Head of caudate nucleus (tissue), 42 donors: ENCODE results near the gene XPO1.
"Not testable (repeated sequence)": the region's sequence is repeated elsewhere in the genome, so short reads cannot be mapped to it uniquely, and the experiment has no call there.

ENCODE experiments used
- DNase-seq, 42 donors: peaks; one replicate each; pipeline versions ENCODE4 v3.0.0 to v3.0.0-alpha.2; 2020 to 2021; ENCODE audit warnings: mixed read lengths in 7 of 42
- intact Hi-C: fragments of 100-400 bp; cut with DNase I; formaldehyde crosslinking; loops from one replicate; pipeline ENCODE4 v1.15.0; 2022

The XPO1 gene, protein sequence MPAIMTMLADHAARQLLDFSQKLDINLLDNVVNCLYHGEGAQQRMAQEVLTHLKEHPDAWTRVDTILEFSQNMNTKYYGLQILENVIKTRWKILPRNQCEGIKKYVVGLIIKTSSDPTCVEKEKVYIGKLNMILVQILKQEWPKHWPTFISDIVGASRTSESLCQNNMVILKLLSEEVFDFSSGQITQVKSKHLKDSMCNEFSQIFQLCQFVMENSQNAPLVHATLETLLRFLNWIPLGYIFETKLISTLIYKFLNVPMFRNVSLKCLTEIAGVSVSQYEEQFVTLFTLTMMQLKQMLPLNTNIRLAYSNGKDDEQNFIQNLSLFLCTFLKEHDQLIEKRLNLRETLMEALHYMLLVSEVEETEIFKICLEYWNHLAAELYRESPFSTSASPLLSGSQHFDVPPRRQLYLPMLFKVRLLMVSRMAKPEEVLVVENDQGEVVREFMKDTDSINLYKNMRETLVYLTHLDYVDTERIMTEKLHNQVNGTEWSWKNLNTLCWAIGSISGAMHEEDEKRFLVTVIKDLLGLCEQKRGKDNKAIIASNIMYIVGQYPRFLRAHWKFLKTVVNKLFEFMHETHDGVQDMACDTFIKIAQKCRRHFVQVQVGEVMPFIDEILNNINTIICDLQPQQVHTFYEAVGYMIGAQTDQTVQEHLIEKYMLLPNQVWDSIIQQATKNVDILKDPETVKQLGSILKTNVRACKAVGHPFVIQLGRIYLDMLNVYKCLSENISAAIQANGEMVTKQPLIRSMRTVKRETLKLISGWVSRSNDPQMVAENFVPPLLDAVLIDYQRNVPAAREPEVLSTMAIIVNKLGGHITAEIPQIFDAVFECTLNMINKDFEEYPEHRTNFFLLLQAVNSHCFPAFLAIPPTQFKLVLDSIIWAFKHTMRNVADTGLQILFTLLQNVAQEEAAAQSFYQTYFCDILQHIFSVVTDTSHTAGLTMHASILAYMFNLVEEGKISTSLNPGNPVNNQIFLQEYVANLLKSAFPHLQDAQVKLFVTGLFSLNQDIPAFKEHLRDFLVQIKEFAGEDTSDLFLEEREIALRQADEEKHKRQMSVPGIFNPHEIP (N-terminal part only)

GRCh38 chr2:61538200-61538919 lies at the start of gene XPO1:
Gene XPO1 (minus strand): TSS chr2:61538356. CDS start chr2:61533897, 4,459 bp downstream.
- intact Hi-C loops: loop anchor here (2.0 to 10.0 kb wide), 5 partner anchors 156 to 471 kb away; partner anchors contain the start of genes CCT4 and SANBR
- DNase-seq: peak; percentile 99 to 100 (median 100)

DNA sequence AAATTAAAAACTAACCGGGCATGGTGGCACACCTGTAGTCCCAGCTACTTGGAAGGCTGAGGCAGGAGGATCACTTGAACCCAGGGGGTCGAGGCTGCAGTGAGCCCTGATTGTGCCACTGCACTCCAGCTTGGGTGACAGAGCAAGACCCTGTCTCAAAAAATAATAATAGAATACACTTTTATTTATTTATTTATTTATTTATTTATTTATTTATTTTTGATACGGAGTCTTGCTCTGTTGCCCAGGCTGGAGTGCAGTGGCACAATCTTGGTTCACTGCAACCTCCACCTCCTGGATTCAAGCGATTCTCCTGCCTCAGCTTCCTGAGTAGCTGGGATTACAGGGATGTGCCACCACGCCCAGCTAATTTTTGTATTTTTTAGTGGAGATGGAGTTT lies 48.8 kb upstream of the XPO1 start:
- intact Hi-C loops, DNase-seq: not testable (repeated sequence)

DNA sequence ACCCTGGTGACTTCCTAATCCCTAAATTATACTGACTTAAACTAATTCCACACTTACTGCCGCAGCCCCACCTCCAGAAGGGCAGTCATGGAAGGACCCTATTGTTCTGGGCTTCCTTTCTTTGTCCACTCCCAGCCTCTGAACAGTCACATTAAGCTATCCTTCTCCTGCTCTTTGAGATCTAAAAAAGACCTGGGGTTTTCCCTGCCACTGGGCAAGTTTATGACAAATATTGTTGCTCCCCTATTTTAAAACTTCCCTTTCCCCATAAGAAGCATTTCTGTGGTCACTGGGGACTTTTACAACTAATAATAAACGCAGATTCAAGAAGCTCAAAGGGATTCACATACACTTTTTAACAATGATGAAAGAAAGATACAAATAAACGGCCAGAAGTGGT lies 47.2 kb upstream of the XPO1 start:
- intact Hi-C loops: no loop called here
- no peak for DNase-seq

GRCh38 chr2:61584368-61584767 lies 46.2 kb upstream of the XPO1 start:
- DNase-seq, intact Hi-C loops: not testable (repeated sequence)

- no peak for DNase-seq
- intact Hi-C loops: no loop called here
Observed at GRCh38 chr2:61582165-61582564, 44.0 kb upstream of the XPO1 start.

DNA sequence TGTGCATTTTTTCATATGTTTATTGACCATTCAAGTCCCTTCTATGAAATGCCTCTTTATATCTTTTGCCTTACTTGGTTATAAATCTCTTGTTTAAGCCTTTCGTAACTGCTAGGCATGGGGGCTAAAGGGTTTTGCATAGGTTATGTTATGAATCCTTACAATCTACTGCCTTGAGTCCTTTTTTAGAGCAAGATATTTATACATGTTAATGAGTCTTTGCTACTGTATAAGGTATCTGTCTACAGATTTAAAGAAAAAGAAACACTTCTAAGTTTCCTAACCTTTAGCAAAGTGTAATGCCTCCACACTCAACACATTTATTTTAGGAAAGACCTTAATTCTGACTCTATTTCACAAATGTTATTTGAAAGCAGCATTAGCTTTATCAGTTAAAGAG lies 43.6 kb upstream of the XPO1 start:
- DNase-seq: no peak
- intact Hi-C loops: no loop called here

- intact Hi-C loops: no loop called here
- DNase-seq: no peak
Observed at GRCh38 chr2:61575447-61575859, 37.3 kb upstream of the XPO1 start.

DNA sequence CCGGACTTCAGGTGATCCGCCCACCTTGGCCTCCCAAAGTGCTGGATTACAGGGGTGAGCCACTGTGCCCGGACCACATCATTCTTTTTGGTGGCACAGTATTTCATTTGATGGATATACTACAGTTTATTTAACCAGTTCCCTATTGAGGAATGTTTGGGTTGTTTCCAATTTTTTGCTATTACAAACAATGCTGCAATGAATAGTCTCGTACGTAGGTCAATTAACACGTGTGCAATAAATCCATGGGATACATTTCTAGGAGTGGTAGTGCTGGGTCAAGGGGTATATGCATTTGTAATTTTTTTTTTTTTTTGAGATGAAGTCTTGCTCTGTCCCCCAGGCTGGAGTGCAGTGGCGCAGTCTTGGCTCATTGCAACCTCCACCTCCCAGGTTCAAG lies 28.4 kb upstream of the XPO1 start:
- intact Hi-C loops: no loop called here
- no peak for DNase-seq

- intact Hi-C loops: no loop called here
- DNase-seq: no peak
Observed at GRCh38 chr2:61562615-61563014, 24.5 kb upstream of the XPO1 start.

GRCh38 chr2:61558160-61558559 lies 20.0 kb upstream of the XPO1 start:
- no peak for DNase-seq
- intact Hi-C loops: no loop called here

DNA sequence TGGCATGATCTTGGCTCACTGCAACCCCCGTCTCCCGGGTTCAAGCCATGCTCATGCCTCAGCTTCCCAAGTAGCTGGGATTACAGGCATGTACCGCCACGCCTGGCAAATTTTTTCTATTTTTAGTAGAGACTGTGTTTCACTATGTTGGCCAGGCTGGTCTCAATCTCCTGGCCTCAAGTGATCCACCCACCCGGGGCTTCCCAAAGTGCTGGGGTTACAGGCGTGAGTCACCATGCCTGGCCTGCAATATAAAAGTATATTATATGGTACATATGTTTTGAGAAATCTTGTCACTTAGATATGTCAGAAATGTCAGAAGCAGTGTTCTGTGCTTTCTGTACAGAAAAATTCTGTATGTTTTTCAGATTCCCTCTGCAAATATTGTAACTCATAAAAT lies 19.2 kb upstream of the XPO1 start:
- no peak for DNase-seq
- intact Hi-C loops: no loop called here

- DNase-seq: no peak
- intact Hi-C loops: no loop called here
Observed at GRCh38 chr2:61554604-61555003, 16.4 kb upstream of the XPO1 start.

DNA sequence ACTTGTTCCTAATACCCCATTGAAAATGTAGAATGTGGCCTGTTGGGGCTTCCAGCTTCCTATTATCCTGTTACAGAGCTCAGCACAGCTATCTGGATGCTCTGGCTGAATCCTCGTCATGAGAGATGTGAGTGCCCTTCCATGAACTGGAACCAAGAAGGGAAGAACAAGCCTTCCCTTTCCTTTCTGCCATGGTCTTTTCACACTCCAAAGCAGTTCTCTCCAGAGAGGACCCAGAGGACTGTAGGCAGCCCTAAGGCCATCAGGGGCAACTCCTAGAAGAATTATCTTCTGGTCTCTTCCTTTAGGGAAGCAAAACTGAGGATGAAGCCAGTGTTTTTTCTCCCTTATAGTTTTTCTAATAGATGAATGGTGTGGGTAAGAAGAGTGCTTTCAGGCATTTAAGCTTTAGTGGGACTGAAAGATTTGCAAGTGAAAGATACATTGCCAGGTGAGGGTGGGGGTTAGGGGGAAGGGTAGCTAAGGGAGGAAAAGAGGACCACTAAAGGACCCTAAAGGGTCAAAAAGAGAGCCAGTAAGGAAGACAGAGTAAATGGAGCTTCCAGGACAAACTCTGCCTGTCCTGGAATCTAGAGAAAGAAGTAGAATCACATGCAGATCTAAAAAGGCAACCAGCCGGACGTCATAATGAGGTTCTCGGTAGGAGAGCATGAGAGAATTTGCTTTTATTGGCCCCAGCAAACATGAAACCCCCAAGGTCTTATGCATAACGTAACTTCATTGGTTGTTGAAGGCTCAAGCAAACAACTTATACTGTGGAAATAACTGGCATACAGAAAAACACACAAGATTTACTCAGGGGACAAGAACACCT lies 12.4 kb upstream of the XPO1 start:
- DNase-seq: no peak
- intact Hi-C loops: no loop called here

- peak in 1 of 42 donors; percentile 4 for DNase-seq
- intact Hi-C loops: no loop called here
Observed at GRCh38 chr2:61549546-61549945, 11.4 kb upstream of the XPO1 start.

- intact Hi-C loops: no loop called here
- DNase-seq: no peak
Observed at GRCh38 chr2:61543062-61543461, 4.9 kb upstream of the XPO1 start.

- intact Hi-C loops, DNase-seq: not testable (repeated sequence)
Observed at GRCh38 chr2:61540167-61540566, 2.0 kb upstream of the XPO1 start.

DNA sequence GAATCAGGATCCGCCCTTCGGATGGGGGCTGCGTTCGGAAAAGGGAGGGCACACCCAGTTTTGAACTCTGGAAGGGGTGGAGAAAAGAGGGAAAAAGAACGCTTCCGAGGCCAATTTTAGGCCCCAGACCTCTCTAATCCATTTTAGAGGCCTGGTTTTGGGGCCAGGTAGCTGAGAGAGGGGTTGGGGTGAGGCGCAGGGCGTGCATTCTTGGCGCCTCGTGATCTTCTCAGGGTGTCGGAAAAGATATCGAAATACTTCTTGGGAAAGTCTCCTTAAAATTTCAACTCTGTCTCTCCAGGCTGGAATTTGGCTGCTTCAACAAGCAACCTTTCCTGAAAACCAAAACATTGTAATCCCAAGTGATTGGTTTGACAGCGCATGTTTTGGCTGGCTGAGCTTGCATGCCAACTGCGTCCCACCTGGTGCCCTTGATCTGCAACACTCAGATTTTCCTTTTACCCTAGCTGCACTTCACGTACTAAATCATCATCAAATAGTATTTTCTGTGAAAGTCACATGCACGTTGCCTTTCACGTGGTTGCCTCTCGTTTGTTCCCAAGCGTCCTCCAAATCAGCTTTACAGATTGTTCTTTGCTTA lies 864 bp upstream of the XPO1 start:
- DNase-seq: peak in 40 of 42 donors; percentile 16 to 79 (median 52)

GRCh38 chr2:61537950-61538199 lies 281 bp downstream of the XPO1 start:
- intact Hi-C loops: loop anchor here (2.0 to 10.0 kb wide), 6 partner anchors 67 to 471 kb away; partner anchors contain the start of genes CCT4, SANBR and USP34
- DNase-seq: no peak

More for the DNA sequence above, 864 bp upstream of the XPO1 start:
- intact Hi-C loops: loop anchor here (2.0 to 10.0 kb wide), 5 partner anchors 156 to 472 kb away; partner anchors contain the start of genes CCT4 and SANBR
